Iris pigment epithelial cell (primary cell): ENCODE results near the gene PHRF1.

Source experiments
- DNase-seq: peaks from one replicate; pipeline ENCODE4 v3.0.0-alpha.2; 2011; ENCODE audit warnings: low read depth

Gene PHRF1, protein sequence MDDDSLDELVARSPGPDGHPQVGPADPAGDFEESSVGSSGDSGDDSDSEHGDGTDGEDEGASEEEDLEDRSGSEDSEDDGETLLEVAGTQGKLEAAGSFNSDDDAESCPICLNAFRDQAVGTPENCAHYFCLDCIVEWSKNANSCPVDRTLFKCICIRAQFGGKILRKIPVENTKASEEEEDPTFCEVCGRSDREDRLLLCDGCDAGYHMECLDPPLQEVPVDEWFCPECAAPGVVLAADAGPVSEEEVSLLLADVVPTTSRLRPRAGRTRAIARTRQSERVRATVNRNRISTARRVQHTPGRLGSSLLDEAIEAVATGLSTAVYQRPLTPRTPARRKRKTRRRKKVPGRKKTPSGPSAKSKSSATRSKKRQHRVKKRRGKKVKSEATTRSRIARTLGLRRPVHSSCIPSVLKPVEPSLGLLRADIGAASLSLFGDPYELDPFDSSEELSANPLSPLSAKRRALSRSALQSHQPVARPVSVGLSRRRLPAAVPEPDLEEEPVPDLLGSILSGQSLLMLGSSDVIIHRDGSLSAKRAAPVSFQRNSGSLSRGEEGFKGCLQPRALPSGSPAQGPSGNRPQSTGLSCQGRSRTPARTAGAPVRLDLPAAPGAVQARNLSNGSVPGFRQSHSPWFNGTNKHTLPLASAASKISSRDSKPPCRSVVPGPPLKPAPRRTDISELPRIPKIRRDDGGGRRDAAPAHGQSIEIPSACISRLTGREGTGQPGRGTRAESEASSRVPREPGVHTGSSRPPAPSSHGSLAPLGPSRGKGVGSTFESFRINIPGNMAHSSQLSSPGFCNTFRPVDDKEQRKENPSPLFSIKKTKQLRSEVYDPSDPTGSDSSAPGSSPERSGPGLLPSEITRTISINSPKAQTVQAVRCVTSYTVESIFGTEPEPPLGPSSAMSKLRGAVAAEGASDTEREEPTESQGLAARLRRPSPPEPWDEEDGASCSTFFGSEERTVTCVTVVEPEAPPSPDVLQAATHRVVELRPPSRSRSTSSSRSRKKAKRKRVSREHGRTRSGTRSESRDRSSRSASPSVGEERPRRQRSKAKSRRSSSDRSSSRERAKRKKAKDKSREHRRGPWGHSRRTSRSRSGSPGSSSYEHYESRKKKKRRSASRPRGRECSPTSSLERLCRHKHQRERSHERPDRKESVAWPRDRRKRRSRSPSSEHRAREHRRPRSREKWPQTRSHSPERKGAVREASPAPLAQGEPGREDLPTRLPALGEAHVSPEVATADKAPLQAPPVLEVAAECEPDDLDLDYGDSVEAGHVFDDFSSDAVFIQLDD (N-terminal part only)

GRCh38 chr11:575996-576768, at the start of gene PHRF1:
PHRF1 (plus strand) TSS chr11:576470; CDS start chr11:581513, 5,043 bp downstream.
- peak; percentile 94 for DNase-seq

- DNase-seq, result no peak
Measured at GRCh38 chr11:528166-528814, 48.0 kb upstream of the PHRF1 start.

DNA sequence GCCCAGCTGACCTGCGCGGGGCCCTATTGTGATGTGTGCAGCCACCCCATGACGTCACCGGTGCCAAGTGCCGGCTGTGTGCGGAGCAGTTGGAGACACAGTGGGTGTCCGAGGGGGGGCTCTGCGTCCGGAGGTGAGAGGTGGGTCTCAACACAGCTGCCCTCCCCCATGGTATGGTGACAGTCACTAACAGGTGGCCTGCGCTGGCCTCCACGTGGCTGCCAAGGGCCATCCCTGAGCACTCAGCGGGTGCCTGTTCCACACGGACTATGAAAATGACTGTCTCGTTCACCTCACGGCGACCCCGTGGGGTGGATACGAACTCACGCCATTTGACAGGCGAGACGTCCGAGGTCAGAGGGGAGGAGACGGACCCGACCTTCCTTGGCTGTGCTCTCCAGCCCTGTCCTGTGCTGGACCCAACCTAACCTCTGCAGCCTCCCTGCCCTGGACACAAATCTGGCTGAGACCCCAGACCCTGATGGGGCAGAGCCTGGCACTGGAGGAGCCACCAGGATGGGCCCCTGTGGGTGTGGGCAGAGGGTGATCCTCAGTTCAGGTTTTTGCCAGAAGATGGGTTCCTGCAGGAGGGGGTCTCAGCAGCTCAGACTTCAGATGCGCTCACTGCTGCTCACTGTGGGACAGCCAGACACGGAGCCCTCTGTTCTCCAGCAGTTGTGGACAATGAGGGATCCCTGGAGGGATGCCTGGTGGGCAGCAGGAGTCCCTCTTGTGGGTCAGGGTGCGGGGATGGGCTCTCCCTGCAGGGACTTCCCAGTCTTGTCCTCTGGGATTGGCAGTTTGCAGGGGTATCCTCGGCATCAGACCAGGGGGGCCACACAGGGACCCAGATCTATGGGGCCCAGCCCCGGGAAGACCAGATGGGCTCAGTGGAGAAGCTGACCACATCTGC, 47.2 kb upstream of the PHRF1 start:
- no peak for DNase-seq

DNA sequence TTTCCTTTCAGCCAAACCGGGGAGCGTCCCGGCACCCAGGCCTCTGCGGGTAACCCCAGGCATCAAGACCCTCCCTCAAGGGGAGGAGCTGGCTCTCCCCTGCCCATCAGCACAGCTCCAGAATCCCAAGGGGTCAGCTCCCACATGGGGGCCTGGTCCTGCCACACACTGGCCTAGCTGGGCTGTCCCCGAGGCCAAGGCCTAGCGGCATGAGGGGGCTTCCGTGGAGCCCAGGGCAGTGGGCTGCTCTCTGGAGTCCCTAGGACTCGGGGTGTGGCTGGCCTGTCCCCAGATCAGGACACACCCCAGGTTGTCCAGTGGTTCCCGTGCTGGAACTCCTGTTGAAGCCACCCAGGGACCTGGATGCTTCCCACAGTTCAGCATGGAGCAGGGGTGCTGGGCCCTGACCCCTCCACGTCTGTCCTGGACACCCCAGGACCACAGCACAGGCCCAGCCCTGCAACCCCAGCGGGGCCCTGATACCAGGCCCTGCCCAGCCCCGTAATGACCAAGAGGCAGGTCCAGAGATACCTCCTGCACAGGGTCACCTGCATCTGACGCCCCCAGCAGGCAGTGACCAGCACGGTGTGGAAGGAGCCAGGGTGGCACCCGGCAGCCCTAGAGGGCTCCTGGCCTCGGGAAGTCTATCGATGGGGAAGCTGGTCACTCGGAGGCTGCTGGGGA, 46.4 kb upstream of the PHRF1 start:
- no peak for DNase-seq

DNA sequence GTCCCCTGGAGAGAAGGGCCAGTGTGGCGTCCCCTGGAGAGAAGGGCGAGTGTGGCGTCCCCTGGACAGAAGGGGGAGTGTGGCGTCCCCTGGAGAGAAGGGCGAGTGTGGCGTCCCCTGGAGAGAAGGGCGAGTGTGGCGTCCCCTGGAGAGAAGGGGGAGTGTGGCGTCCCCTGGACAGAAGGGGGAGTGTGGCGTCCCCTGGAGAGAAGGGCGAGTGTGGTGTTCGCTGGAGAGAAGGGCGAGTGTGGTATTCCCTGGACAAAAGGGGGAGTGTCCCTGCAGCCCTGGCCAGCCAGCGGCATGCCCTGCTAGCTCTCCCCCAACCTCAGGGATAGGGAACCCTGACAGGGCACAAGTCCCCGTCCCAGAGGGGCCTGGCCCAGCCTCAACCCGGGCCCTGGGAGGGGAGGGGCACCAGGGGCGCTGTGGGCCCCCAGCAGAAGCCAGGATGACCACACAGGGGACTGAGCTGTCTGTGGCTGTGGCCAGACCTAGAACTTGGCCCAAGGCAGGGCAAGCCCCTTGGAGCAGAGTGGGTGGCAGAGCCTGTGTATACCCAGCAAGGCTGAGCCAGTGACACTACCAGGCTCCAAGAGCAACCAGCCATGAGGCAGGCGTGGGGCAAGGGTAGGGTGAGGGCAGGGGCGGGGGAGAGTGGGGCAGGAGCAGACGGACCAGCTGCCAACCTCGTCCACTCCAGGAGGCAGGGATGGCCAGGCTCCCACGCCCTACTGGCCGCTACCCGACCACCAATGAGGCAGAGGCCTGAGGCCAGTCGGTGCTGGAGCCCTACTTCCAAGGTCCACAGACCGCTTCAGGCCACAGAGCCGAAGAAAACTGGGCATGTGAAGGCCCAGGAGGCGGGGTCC, 45.1 kb upstream of the PHRF1 start:
- DNase-seq, result no peak

- no peak for DNase-seq
Measured at GRCh38 chr11:531919-532526, 44.2 kb upstream of the PHRF1 start.

- DNase-seq, result no peak
Measured at GRCh38 chr11:532527-532985, 43.7 kb upstream of the PHRF1 start.

GRCh38 chr11:532986-533585, 43.2 kb upstream of the PHRF1 start:
- no peak for DNase-seq

DNA sequence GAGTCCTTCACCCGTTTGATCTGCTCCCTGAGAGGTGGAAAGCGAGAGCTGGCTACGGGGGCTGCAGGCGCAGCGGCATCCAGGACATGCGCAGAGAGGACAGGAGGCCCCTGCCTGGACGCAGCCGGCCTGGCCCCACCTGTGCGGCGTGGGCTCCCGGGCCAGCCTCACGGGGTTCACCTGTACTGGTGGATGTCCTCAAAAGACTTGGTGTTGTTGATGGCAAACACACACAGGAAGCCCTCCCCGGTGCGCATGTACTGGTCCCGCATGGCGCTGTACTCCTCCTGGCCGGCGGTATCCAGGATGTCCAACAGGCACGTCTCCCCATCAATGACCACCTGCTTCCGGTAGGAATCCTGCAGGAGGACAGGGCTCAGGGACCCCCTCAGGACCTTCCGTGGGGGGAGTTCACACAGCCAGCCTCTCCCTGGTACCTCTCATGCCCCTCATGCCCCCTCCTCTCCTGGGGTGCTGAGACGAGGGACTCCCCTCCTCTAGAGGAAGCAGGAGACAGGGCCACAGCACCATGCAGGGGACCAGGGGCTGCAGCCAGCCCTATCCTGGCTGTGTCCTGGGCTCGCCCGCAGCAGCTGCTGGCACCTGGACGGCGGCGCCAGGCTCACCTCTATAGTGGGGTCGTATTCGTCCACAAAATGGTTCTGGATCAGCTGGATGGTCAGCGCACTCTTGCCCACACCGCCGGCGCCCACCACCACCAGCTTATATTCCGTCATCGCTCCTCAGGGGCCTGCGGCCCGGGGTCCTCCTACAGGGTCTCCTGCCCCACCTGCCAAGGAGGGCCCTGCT, 42.5 kb upstream of the PHRF1 start:
- DNase-seq, result no peak

DNA sequence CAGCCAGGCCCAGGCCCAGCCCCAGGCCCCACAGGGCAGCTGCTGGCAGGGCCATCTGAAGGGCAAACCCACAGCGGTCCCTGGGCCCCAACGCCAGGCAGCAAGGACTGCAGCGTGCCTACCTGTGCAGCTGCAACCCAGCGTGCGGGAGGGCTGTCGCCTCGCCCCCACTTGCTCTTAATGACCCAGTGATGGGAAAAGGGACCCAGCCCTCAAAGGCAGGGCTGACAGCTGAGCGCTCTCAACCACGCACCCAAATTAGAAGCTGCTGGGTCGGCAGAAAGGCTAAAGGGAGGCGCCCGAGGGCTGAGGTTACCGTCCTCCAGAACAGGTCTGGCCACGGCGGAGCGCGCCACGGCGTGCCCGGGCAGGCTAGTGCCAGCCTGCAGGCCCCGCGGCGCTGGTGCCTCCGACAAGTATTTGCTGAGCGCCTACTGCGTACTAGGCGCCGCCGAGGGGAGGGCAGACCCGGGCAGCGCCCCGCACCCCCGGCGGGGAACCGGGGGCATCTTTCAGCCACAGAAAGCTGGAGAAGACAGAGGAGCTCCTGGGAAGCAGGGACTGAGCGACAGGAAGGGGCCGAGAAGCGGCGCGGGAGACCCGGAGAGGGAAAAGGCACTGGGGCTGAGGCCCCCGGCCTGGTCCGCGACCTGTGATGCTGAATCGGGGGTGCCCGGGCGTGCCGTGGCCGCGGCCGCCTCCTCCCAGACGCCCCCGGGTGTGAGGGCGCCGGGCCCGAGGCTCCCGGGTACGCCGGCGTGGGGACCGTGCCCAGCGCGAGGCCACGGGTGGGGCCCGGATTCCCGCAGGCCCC, 41.7 kb upstream of the PHRF1 start:
- DNase-seq, result no peak

GRCh38 chr11:535210-535518, 41.1 kb upstream of the PHRF1 start:
- DNase-seq, result no peak

GRCh38 chr11:535519-536454, 40.5 kb upstream of the PHRF1 start, which contains the start of gene HRAS:
HRAS (minus strand) TSS chr11:535576.
- DNase-seq, result peak; percentile 93

GRCh38 chr11:536841-537621, 39.2 kb upstream of the PHRF1 start, which contains the start of gene LRRC56:
LRRC56 (plus strand) TSS chr11:537527; CDS start chr11:540685, 3,158 bp downstream.
- peak; percentile 80 for DNase-seq
